ENCODE measurements around the gene TXNRD1. TPM values are rescaled to one million over a fixed set of nuclear protein-coding genes. Genes with fewer than 3 reads are reported as not detected.

Gene TXNRD1
- total RNA-seq, 1 donor from 2014 or later, result 83.7 TPM

Other genes starting within 250 kb of the TXNRD1 start
- gene TDG, start 249.9 kb upstream of the TXNRD1 start, total RNA-seq, result 76.6 and 77.3 TPM in 2 replicates
- gene GLT8D2, start 165.6 kb upstream of the TXNRD1 start, total RNA-seq, result 0.11 TPM in 1 of 2 replicates, not detected in the other
- gene HCFC2, start 151.2 kb upstream of the TXNRD1 start, total RNA-seq, result 8.7 and 9.1 TPM in 2 replicates
- gene NFYB, start 77.6 kb upstream of the TXNRD1 start, total RNA-seq, result 29.0 and 30.0 TPM in 2 replicates
- 9.4 and 10.1 TPM in 2 replicates for gene EID3, start 88.0 kb downstream of the TXNRD1 start, total RNA-seq
- 41.0 and 50.6 TPM in 2 replicates for gene CHST11, start 241.2 kb downstream of the TXNRD1 start, total RNA-seq

Measured in activated T-helper 2 cell treated with anti-CD3 and anti-CD28 coated beads, Interferon-gamma antibody, Interleukin-2, Interleukin-4, amounts not matched to agents 10 μg/mL and 5 μg/mL and 100 μg/mL, durations not matched to agents 14 hours and 24 hours and 36 hours (primary cell).